COR-L47 (cell line): ENCODE data around the gene GRM8.

Source experiments
- DNase-seq: peaks from one replicate; lab custom pipeline; 2025; lab: John Stamatoyannopoulos, UW

GRM8 gene

DNA sequence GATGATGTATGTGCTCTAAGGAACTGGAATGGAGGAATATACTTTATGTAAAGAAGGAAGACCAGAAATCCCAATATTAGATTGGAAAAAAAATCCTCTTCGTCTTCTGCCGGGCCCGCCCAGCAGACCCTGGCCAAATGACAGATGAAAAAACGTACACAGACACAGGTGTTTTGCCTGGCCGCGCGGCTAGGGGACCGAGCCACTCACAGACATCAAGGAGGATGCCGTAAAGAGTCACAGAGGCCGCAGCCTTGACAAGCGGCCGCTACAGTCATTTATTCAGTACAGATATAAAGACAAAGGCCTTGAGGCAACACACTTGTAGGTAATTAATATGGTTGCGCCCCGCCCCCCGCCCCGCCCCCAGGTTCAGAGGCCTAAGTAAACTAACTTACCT, 594.1 kb downstream of the GRM8 start:
- DNase-seq = no peak

DNA sequence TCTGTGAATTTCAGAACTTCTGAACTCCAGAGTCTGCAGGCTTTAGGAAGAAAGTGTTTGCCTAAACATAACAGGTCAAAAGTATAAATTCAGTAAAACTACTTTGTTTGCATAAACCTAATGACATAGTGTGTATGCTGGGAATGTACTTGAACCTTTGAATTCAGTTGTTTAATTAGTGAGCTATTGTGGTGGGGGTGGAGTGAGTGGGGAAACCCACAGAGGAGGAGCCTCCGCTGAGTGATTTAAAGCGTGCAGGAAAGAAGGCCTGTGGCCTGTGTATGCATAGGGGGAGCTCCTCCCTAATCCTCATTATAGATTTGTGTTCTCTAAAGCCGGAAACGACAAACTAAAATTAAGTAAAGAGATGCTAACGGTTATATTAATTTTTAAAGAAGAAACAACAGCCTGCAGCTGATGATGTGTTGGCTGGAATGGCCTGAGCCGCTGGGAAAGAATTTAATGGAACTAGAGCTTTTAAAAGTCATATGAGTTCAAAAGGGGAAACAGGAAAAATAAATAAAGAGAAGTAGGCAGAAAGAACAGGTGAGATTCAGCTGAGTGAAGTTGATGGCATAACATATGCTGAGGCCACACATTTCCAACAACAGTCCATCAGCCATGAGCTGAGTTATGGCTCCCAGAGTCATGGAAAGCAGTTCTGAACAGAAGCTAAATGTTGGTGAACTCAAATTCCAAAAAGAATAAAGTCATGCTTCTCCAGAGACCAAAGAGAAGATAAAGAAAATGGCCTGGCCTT, 595.0 kb downstream of the GRM8 start:
- DNase-seq = no peak

GRCh38 chr7:126657137-126657536, 595.6 kb downstream of the GRM8 start:
- DNase-seq = no peak

GRCh38 chr7:126656165-126656564, 596.6 kb downstream of the GRM8 start:
- DNase-seq = no peak

GRCh38 chr7:126637538-126637937, 615.2 kb downstream of the GRM8 start:
- DNase-seq = no peak

DNA sequence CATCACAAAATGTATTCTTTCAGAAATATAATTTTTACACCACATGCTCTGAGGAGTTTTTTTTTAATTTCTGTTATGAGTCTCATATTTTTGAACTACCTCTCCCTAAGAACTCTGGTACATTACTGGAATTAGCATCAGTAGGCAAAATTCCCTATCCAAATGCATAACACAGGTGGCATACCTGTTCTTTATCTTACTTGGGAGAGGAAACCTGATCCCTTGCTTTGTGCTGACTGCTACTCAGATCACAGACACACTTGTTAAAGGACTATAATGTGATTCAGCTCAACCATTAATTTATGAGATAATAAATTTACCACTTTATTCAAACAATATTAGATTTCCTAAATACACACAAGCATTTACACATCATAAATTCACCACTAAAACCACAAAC, 617.2 kb downstream of the GRM8 start:
- no peak for DNase-seq

GRCh38 chr7:126608339-126608776, 644.4 kb downstream of the GRM8 start:
- DNase-seq = peak; percentile 4

DNA sequence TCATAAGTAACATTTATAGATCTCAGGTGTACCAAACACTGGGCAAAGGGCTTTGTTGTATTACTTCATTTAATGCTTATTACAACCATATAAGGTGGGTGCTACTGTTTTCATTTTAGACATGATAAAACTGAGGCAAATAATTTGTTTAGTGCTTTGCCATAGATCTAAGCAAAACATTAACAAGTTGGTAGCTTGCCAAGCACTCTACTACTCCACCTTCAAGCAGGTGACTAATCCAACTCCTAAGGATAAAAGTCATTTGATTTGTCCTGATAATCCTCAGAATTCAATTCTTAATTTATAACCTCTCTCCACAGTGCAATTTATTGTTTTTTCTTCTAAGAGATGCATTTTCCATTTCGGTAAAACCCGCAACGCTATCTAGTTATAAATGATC, 646.4 kb downstream of the GRM8 start:
- DNase-seq = peak; percentile 4

DNA sequence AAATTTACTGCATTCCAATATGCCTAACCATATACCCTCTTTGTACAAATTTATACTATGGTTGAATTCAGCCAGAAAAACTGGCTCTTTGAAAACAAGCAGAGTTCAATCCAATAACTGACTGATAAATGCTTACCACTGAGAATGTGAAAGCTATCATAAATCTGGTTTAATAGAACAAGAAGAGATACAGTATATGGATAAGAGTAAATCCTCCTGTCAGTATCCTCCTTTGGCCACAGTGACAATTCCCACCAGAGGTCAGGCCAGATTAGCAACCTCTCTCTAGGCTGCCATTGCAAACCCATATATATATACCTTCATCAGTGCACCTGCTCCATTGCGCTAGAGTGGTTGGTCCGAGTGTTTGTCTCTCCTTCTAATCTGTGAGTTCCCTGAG, 647.2 kb downstream of the GRM8 start:
- no peak for DNase-seq

- peak; percentile 40 for DNase-seq
Measured at GRCh38 chr7:126605056-126605455, 647.7 kb downstream of the GRM8 start.

GRCh38 chr7:126589068-126589684, 663.6 kb downstream of the GRM8 start:
- no peak for DNase-seq

- no peak for DNase-seq
Measured at GRCh38 chr7:126578338-126578737, 674.4 kb downstream of the GRM8 start.

DNA sequence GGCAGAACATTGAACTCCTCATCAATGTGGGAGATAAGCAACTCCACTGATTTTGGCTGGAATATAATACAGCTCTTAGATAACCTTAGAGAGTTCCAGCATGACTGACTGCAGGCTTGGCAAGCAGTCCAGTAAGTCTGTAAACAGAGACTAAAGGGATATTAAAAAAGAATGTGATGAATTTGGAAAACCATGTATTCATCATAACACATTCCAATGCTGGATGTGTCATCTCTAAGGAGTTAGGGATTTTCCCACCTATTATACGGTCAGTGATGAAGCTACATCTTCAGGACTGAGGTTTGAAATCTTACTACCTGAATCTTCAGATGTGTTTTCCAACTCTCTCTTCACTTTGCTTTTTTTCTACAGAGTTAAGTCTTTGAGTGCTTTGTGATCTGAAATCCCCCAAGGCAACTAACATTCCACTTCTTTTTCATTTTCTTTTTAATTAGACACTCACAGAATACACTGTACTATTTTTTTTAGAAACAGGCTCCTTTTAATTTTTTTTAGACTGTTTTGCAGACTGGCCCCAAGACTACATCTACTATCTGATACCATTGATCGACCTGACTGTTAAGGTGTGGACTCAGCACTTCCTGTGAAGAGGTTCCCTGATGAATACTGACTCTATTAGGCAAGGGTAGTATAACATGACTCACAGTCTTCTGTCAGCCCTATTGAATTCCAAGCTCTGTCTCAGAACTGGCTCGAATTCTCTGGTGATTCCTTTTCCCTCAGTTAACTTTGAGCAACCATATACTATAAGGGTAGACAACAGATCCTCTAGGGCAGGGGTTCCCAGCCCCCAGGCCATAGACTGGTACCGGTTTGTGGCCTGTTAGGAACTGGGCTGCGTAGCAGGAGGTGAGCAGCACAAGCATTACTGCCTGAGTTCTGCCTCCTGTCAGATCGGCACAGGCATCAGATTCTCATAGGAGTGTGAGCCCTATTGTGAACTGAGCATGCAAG, 678.2 kb downstream of the GRM8 start:
- no peak for DNase-seq

GRCh38 chr7:126570845-126571244, 681.9 kb downstream of the GRM8 start:
- DNase-seq = no peak

DNA sequence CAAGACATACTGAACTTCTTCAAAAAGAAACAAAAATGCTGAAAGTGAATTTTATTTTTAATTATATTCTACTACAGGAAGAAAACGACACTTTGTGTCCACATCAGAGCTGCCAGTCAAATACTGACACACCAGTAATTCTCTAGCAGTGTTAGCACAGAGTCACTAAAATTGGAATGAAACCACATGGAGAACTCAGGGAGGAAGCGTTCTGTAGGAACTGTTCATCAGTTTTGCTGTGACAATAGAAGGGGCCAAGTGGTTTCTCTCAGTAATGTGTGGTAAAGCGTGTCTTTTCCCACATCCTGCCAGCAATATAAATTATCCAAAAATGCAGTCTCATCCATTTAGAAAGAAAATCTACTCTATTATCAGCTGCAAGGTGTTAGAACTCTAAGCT, 683.3 kb downstream of the GRM8 start:
- no peak for DNase-seq

DNA sequence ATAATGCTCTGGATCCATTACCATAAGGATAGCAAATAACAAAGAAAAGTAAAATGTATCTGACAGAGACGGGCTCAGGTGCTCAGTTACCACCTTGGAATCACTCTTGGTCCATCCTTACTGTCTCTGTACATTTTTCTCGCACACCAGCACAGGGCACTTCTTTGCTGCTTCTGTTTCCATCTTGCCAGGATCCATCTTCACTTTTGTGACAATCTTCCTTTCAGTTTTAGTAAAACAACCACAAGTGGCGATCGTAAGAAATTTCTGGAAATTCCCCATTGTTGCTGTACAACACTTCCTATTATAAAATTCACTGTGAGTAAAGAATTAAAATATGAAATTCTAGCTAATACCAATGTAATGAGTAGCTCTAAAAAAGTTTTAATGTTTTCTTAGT, 695.5 kb downstream of the GRM8 start:
- DNase-seq = no peak

DNA sequence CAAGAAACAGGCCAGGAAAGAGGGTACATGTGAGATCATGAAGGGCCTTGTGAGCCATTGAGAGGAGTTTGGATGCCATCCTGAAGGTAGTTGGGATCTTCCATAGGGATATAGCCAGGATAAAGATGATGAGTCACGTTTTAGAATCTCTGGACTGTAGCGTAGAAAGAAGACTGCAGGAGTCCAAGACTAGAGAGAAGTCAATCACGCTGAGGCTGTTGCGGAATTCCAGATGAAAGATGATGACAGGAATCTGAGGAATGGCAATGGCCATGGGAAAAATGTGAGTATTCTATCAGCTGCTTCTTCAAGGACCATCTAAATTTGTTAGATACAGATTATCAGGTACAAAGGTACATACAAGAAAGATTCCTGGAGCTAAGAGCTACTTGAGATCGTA, 711.3 kb downstream of the GRM8 start:
- DNase-seq = no peak

- DNase-seq = no peak
Measured at GRCh38 chr7:126535176-126535575, 717.6 kb downstream of the GRM8 start.

DNA sequence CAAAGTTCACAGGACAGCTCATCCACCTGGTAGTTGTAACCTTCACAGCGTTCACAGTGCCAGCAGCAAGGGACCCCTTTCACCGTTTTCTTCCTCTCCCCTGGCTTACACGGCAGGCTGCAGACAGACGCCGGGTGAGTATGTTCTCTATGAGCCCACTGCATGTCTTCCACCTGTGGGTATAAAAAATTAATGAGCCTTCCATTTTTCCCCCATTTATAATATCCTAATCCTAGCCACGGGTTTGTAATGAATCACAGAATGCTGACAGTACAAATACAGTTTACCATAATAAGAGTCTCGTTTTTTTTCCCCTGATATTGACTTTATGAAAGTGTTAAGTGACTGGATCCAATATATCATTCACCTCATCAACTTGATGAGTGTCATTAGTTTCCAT, 719.0 kb downstream of the GRM8 start:
- no peak for DNase-seq

- DNase-seq = no peak
Measured at GRCh38 chr7:126529833-126530232, 722.9 kb downstream of the GRM8 start.

DNA sequence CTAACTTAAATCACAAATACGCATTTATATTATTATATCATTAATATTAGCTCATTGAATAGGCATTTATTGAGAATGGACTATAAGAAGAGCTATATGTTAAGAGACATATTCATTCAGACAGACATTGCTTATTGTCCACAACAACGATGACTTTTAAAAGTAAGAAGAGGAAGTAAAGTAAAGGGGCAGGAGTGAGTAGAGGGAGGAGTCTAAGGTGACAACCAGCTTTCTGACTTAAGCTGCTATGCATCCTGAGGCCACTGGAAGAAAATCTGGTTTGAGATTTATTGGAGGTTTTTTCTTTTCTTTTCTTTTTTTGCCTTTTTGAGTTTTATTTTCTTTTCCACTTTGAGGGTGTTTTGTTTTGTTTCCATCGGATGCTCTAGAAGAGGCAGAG, 723.5 kb downstream of the GRM8 start:
- no peak for DNase-seq

- no peak for DNase-seq
Measured at GRCh38 chr7:126525906-126526305, 726.8 kb downstream of the GRM8 start.

GRCh38 chr7:126524967-126525366, 727.8 kb downstream of the GRM8 start:
- no peak for DNase-seq
